H1 (cell line): ENCODE results near the gene PLEKHA4. TPM values are rescaled to one million over a fixed set of nuclear protein-coding genes. Genes with fewer than 3 reads are reported as not detected.

Experiments
- CTCF ChIA-PET: fragments of 300-600 bp; sonication (Branson Sonifier 250); formaldehyde crosslinking; loops from one replicate; lab custom pipeline; 2021; ENCODE audit not compliant: partially characterized antibody; lab: Charles Lee
- POLR2A ChIA-PET: fragments of 300-600 bp; sonication (Branson Sonifier 250); formaldehyde crosslinking; loops from one replicate; lab custom pipeline; 2021; ENCODE audit warnings: inconsistent platforms; ENCODE audit not compliant: partially characterized antibody; lab: Charles Lee
- DNase-seq, 2 experiments: peaks; one replicate each; pipeline versions ENCODE4 v3.0.0 to v3.0.0-alpha.2; 2010 to 2022; ENCODE audit warnings: low spot score in 2 of 2, low read depth in 1 of 2, mixed read lengths in 1 of 2
- FAIRE-seq: peaks from 2 replicates; lab custom pipeline; 2011; peaks lifted over from hg19 to GRCh38; lab: Jason Lieb, UNC
- H2AFZ ChIP-seq: 2 replicates; pipeline ENCODE4 v1.8.1; 2012; ENCODE audit warnings: low read length, inconsistent platforms
- H2AK5ac ChIP-seq: 2 replicates; pipeline ENCODE4 v1.6.1; 2013; ENCODE audit warnings: low read depth, low read length
- H2BK120ac ChIP-seq: replicated peaks from 2 replicates; pipeline ENCODE3; 2013; ENCODE audit warnings: low read depth, low read length, inconsistent platforms
- H2BK12ac ChIP-seq: 2 replicates; pipeline ENCODE4 v1.6.1; 2013; ENCODE audit warnings: low read depth, low read length
- H2BK15ac ChIP-seq: 2 replicates; pipeline ENCODE4 v1.6.1; 2013; ENCODE audit warnings: low read length
- H2BK20ac ChIP-seq: 2 replicates; pipeline ENCODE4 v1.6.1; 2013; ENCODE audit warnings: low read length
- H2BK5ac ChIP-seq: 2 replicates; pipeline ENCODE4 v1.6.1; 2013; ENCODE audit warnings: low read depth, low read length
- H3K14ac ChIP-seq: 2 replicates; pipeline ENCODE4 v1.6.1; 2013; ENCODE audit warnings: inconsistent platforms; ENCODE audit not compliant: insufficient read length
- H3K18ac ChIP-seq: 2 replicates; pipeline ENCODE4 v1.6.1; 2013; ENCODE audit warnings: low read length; ENCODE audit errors: extremely low read depth
- H3K23ac ChIP-seq: 2 replicates; pipeline ENCODE4 v1.6.1; 2013; ENCODE audit warnings: inconsistent platforms; ENCODE audit not compliant: insufficient read length
- H3K23me2 ChIP-seq: 2 replicates; pipeline ENCODE4 v1.6.1; 2013; ENCODE audit warnings: low read depth, low read length
- H3K27ac ChIP-seq: 2 replicates; pipeline ENCODE4 v1.6.1; 2011; ENCODE audit warnings: low read depth, low read length, inconsistent platforms
- H3K27me3 ChIP-seq, 4 experiments: replicated peaks in 1 of 4; 1 replicate in 1 of 4; 2 replicates in 3 of 4; pipeline versions ENCODE4 v1.6.1 to v1.8.1; 2011 to 2013; ENCODE audit warnings: low read length in 3 of 4, mild to moderate bottlenecking in 3 of 4, inconsistent platforms in 2 of 4, mixed read lengths in 2 of 4, moderate library complexity in 1 of 4; ENCODE audit not compliant: control insufficient read depth in 3 of 4, insufficient read depth in 3 of 4; ENCODE audit errors: extremely low read depth in 1 of 4
- H3K36me3 ChIP-seq, 4 experiments: 2 replicates each; pipeline versions ENCODE4 v1.6.1 to v1.8.1; 2011 to 2013; ENCODE audit warnings: mild to moderate bottlenecking in 4 of 4, low read length in 3 of 4, moderate library complexity in 2 of 4, control low read depth in 1 of 4, inconsistent platforms in 1 of 4; ENCODE audit not compliant: insufficient read depth in 4 of 4, control insufficient read depth in 2 of 4
- H3K4ac ChIP-seq: replicated peaks from 2 replicates; pipeline ENCODE3; 2013; ENCODE audit warnings: low read length, low read depth, mixed read lengths, inconsistent platforms; ENCODE audit not compliant: insufficient read length
- H3K4me1 ChIP-seq, 4 experiments: replicated peaks in 1 of 4; 1 replicate in 1 of 4; 2 replicates in 3 of 4; pipeline versions ENCODE4 v1.6.1 to v1.8.1; 2011 to 2013; ENCODE audit warnings: low read length in 3 of 4, inconsistent platforms in 2 of 4, mixed read lengths in 1 of 4; ENCODE audit not compliant: insufficient read depth in 4 of 4, control insufficient read depth in 3 of 4
- H3K4me2 ChIP-seq, 2 experiments: 2 replicates each; pipeline versions ENCODE4 v1.6.1 to v1.8.1; 2011 to 2013; ENCODE audit warnings: low read depth in 2 of 2, low read length in 2 of 2, control low read depth in 1 of 2, inconsistent platforms in 1 of 2, mild to moderate bottlenecking in 1 of 2; ENCODE audit not compliant: insufficient read depth in 1 of 2
- H3K4me3 ChIP-seq, 4 experiments: fragments of 200-600, 300-600 bp in 1 of 4; sonication (generic), shearing (Covaris generic), sonication (Bioruptor Twin) in 1 of 4; 2 replicates each; pipeline versions ENCODE4 v1.5.1 to v1.8.1; 2011 to 2016; ENCODE audit warnings: low read length in 4 of 4, low read depth in 3 of 4, control low read depth in 2 of 4, inconsistent platforms in 2 of 4, mild to moderate bottlenecking in 2 of 4, mixed read lengths in 1 of 4, moderate library complexity in 1 of 4; ENCODE audit not compliant: insufficient read depth in 2 of 4; ENCODE audit errors: extremely low read depth in 1 of 4
- H3K56ac ChIP-seq: replicated peaks from 2 replicates; pipeline ENCODE3; 2013; ENCODE audit warnings: low read depth, mild to moderate bottlenecking, mixed read lengths, low read length, inconsistent platforms; ENCODE audit not compliant: insufficient read length
- H3K79me1 ChIP-seq: 2 replicates; pipeline ENCODE4 v1.6.1; 2013; ENCODE audit warnings: low read depth, low read length, control low read depth
- H3K79me2 ChIP-seq, 2 experiments: 2 replicates each; pipeline versions ENCODE4 v1.6.1 to v1.8.1; 2012 to 2013; ENCODE audit warnings: low read length in 2 of 2, mild to moderate bottlenecking in 2 of 2, inconsistent platforms in 1 of 2; ENCODE audit not compliant: insufficient read depth in 2 of 2, control insufficient read depth in 1 of 2
- H3K9ac ChIP-seq, 4 experiments: replicated peaks in 1 of 4; 1 replicate in 1 of 4; 2 replicates in 3 of 4; pipeline versions ENCODE4 v1.6.1 to v1.8.1; 2011 to 2013; ENCODE audit warnings: low read depth in 3 of 4, low read length in 3 of 4, control low read depth in 2 of 4, mild to moderate bottlenecking in 2 of 4, moderate library complexity in 2 of 4, inconsistent platforms in 1 of 4; ENCODE audit errors: extremely low read depth in 1 of 4
- H3K9me3 ChIP-seq, 2 experiments: 2 replicates each; pipeline versions ENCODE4 v1.6.1 to v1.8.1; 2012 to 2013; ENCODE audit warnings: mild to moderate bottlenecking in 2 of 2, moderate library complexity in 2 of 2, control low read depth in 1 of 2, inconsistent platforms in 1 of 2, low read depth in 1 of 2, low read length in 1 of 2, mixed read lengths in 1 of 2; ENCODE audit not compliant: insufficient read depth in 2 of 2
- H4K20me1 ChIP-seq, 2 experiments: replicated peaks in 1 of 2; 2 replicates each; pipeline versions ENCODE3 to v1.8.1; 2011 to 2013; ENCODE audit warnings: inconsistent platforms in 2 of 2, low read length in 2 of 2, mild to moderate bottlenecking in 1 of 2; ENCODE audit not compliant: insufficient read depth in 2 of 2, control insufficient read depth in 1 of 2
- H4K5ac ChIP-seq: 2 replicates; pipeline ENCODE4 v1.6.1; 2013; ENCODE audit warnings: low read length, low read depth, mixed read lengths, inconsistent platforms; ENCODE audit not compliant: insufficient read length
- H4K8ac ChIP-seq: 2 replicates; pipeline ENCODE4 v1.8.0; 2013; ENCODE audit warnings: mild to moderate bottlenecking, moderate library complexity, low read length, inconsistent platforms; ENCODE audit not compliant: insufficient read depth; ENCODE audit errors: extremely low read depth
- H4K91ac ChIP-seq: replicated peaks from 2 replicates; pipeline ENCODE3; 2013; ENCODE audit warnings: low read length, mixed read lengths, inconsistent platforms; ENCODE audit not compliant: insufficient read length
- BACH1 ChIP-seq: IDR thresholded peaks from 2 replicates; pipeline ENCODE4 v1.6.1; 2012; ENCODE audit warnings: low read length, improper control_type of control experiment
- CHD1 ChIP-seq: IDR thresholded peaks from 2 replicates; pipeline ENCODE4 v1.6.1; 2012; ENCODE audit warnings: low read depth, low read length, improper control_type of control experiment
- CREB1 ChIP-seq: IDR thresholded peaks from 2 replicates; pipeline ENCODE4 v1.6.1; 2012; ENCODE audit warnings: inconsistent platforms
- JUND ChIP-seq: IDR thresholded peaks from 2 replicates; pipeline ENCODE4 v1.6.1; 2011; ENCODE audit warnings: mild to moderate bottlenecking, improper control_type of control experiment, low read length
- KDM5A ChIP-seq: fragments of 200-600 bp; IDR thresholded peaks from 2 replicates; pipeline ENCODE4 v1.7.1; 2012; ENCODE audit warnings: mild to moderate bottlenecking, low read length, inconsistent platforms, mixed read lengths
- POLR2AphosphoS5 ChIP-seq: IDR thresholded peaks from 2 replicates; pipeline ENCODE4 v1.6.1; 2011; ENCODE audit warnings: low read depth, low read length
- RAD21 ChIP-seq, 2 experiments: IDR thresholded peaks in 1 of 2; conservative IDR thresholded peaks in 1 of 2; 2 replicates each; pipeline ENCODE4 v1.6.1; 2011; ENCODE audit warnings: low read depth in 2 of 2, low read length in 2 of 2, improper control_type of control experiment in 1 of 2, inconsistent platforms in 1 of 2, mild to moderate bottlenecking in 1 of 2, moderate library complexity in 1 of 2
- RBBP5 ChIP-seq: IDR thresholded peaks from 2 replicates; pipeline ENCODE4 v1.7.1; 2012; ENCODE audit warnings: low read depth, mild to moderate bottlenecking, inconsistent platforms, low read length, moderate library complexity, borderline replicate concordance
- RXRA ChIP-seq: IDR thresholded peaks from 2 replicates; pipeline ENCODE4 v1.6.1; 2011; ENCODE audit warnings: low read depth, mild to moderate bottlenecking, low read length, moderate library complexity; ENCODE audit not compliant: insufficient read depth
- SIN3A ChIP-seq, 2 experiments: IDR thresholded peaks in 1 of 2; conservative IDR thresholded peaks in 1 of 2; 2 replicates each; pipeline ENCODE4 v1.6.1; 2011 to 2012; ENCODE audit warnings: low read length in 2 of 2, improper control_type of control experiment in 1 of 2, low read depth in 1 of 2, mild to moderate bottlenecking in 1 of 2
- SIX5 ChIP-seq: IDR thresholded peaks from 2 replicates; pipeline ENCODE4 v1.6.1; 2011; ENCODE audit warnings: mild to moderate bottlenecking, low read depth, low read length
- WGBS, 2 experiments: shearing (Covaris generic) in 1 of 2; methylation state at CpG; one replicate each; pipeline versions ENCODE4 v1.1.6 to v1.1.7; 2013 to 2015; ENCODE audit warnings: low lambda C conversion rate in 2 of 2, mixed read lengths in 2 of 2, inconsistent platforms in 1 of 2, low coverage in 1 of 2, missing lambda C conversion rate in 1 of 2; ENCODE audit not compliant: insufficient replicate concordance in 2 of 2, insufficient coverage in 1 of 2, insufficient read length in 1 of 2; ENCODE audit errors: extremely low coverage in 1 of 2, missing lambda C conversion rate in 1 of 2; 5-methylcytosine and 5-hydroxymethylcytosine counted together
- polyA plus RNA-seq, 7 experiments: library from polyadenylated mRNA; depleted of rRNA in 3 of 7; stranded (reverse) in 5 of 7; unstranded in 2 of 7; fragments of >200 nt in 5 of 7; fragments of 200-250 nt in 2 of 7; gene quantifications; 1 replicate in 5 of 7; 2 replicates in 1 of 7; 4 replicates in 1 of 7; pipeline versions ENCODE4 v1.2.1 to v1.2.3, GENCODE V29; 2011 to 2013; ENCODE audit warnings: missing spikeins in 2 of 7, mixed read lengths in 2 of 7
- total RNA-seq: library from RNA; stranded (reverse); fragmentation: NEBNext Ultra II Directional; extraction: Animal tissue kit (Norgen Biotek cat#: 25700); gene quantifications from 2 replicates; pipeline ENCODE4 v1.2.1, GENCODE V29; 2021
- TF ChIP-seq, protein P1 (sequence below): IDR thresholded peaks from 2 replicates; pipeline ENCODE4 v1.6.1; 2012; ENCODE audit warnings: low read length, inconsistent platforms

PLEKHA4 gene
- total and polyA plus RNA-seq, 2 of the 8 experiments (the other 6 are each of a cell fraction or from before 2014, with no cell fraction given), result 8.2 to 18.0 TPM

DNA sequence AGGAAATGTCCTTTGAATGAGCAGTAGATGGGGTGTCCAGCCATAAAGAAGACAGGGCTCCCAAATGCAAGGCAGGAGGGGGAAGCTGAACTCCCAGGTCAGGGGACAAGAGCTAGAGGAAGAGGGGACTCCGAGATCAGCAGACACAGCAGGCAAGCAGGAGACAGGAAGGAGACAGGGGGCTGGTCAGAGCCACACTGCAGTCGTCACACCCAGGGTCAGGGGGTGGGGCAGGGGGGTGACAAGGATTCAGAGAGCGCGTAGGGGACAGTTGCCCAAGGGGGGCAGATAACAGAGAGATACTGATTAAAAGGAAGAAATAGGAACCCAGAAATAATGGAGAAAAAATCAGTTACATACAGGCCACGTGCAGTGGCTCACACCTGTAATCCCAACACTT is 35.4 kb downstream of the PLEKHA4 start:
- no peak overlapping the region for H4K8ac ChIP-seq
- no peaks in the 10 kb centered on the region for H3K9me3 ChIP-seq
- H3K9ac ChIP-seq, result no peak overlapping the region
- no peaks in the 10 kb centered on the region for H4K20me1 ChIP-seq
- no peak overlapping the region for H2BK120ac ChIP-seq
- H3K4me2 ChIP-seq, result no peak overlapping the region
- CTCF ChIA-PET, result interaction anchor here (0.6 to 6.8 kb wide), 9 partner anchors 9 to 157 kb away, joined by 3 to 56 read pairs (median 3); no protein-coding TSS in a partner anchor
- no peak overlapping the region for H2BK20ac ChIP-seq
- no peaks in the 10 kb centered on the region for H3K79me2 ChIP-seq
- no peak overlapping the region for H2BK15ac ChIP-seq
- H3K79me1 ChIP-seq, result no peaks in the 10 kb centered on the region
- H2AFZ ChIP-seq, result no peak overlapping the region
- H2AK5ac ChIP-seq, result no peak overlapping the region
- no peak overlapping the region for H4K91ac ChIP-seq
- no peak overlapping the region for H2BK12ac ChIP-seq
- H3K56ac ChIP-seq, result no peak overlapping the region
- 96% methylated on average over 2 of the region's 5 CpGs; no CpG with 5 or more reads in 1 of the 2 experiments for WGBS, 2 experiments
- no peak for FAIRE-seq
- H4K5ac ChIP-seq, result no peak overlapping the region
- no peak overlapping the region for H3K4ac ChIP-seq
- H3K14ac ChIP-seq, result no peak overlapping the region
- peaks cover 0 to 2% (median 0%) of the 10 kb centered on the region in 4 experiments; a peak in 2 of 7 replicates for H3K4me1 ChIP-seq
- peaks cover 0 to 16% (median 3%) of the 10 kb centered on the region in 4 experiments; a peak in 6 of 8 replicates for H3K36me3 ChIP-seq
- peaks cover 11% of the 10 kb centered on the region; the same call in 1 of the 2 replicates for H3K23me2 ChIP-seq
- H3K18ac ChIP-seq, result no peak overlapping the region
- H3K23ac ChIP-seq, result no peak overlapping the region
- POLR2A ChIA-PET, result interaction anchor here (0.6 to 2.2 kb wide), 6 partner anchors 11 to 212 kb away, joined by 3 to 8 read pairs (median 4); partner anchors contain the start of gene BCAT2
- no peak overlapping the region for H2BK5ac ChIP-seq
- H3K4me3 ChIP-seq, result no peak overlapping the region
- DNase-seq, result no peak
- H3K27ac ChIP-seq, result no peak overlapping the region
- no peaks in the 10 kb centered on the region for H3K27me3 ChIP-seq
- TF ChIP-seq RXRA (no peak), SIX5 (no peak), CHD1 (no peak), CREB1 (no peak), POLR2AphosphoS5 (no peak), JUND (no peak), RBBP5 (no peak), RAD21 (IDR thresholded peaks at IDR 0.05 in 1 of 2, conservative IDR thresholded peaks at IDR 0.05 in 1 of 2; ENCODE audit: low read depth in 2 of 2, low read length in 2 of 2) (no peak), SIN3A (conservative IDR thresholded peaks at IDR 0.05 in 1 of 2, IDR thresholded peaks at IDR 0.05 in 1 of 2; ENCODE audit: low read depth in 1 of 2, low read length in 2 of 2) (no peak), KDM5A (no peak), BACH1 (no peak)
- TF ChIP-seq, protein P1, sequence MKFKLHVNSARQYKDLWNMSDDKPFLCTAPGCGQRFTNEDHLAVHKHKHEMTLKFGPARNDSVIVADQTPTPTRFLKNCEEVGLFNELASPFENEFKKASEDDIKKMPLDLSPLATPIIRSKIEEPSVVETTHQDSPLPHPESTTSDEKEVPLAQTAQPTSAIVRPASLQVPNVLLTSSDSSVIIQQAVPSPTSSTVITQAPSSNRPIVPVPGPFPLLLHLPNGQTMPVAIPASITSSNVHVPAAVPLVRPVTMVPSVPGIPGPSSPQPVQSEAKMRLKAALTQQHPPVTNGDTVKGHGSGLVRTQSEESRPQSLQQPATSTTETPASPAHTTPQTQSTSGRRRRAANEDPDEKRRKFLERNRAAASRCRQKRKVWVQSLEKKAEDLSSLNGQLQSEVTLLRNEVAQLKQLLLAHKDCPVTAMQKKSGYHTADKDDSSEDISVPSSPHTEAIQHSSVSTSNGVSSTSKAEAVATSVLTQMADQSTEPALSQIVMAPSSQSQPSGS, result no peak
